B cell (primary cell): ENCODE measurements around the gene CGNL1.

Experiments
- CTCF ChIP-seq: fragments of 200-600 bp; IDR thresholded peaks from one replicate; pipeline ENCODE4 v1.8.0; 2022; ENCODE audit warnings: antibody characterized with exemption, mild to moderate bottlenecking
- EZH2 ChIP-seq: IDR thresholded peaks from 2 replicates; pipeline ENCODE4 v1.6.1; 2012; ENCODE audit warnings: borderline replicate concordance, low read depth, mild to moderate bottlenecking, moderate library complexity, low read length; ENCODE audit not compliant: insufficient read depth, poor library complexity, severe bottlenecking

GRCh38 chr15:57330619-57331340 lies 45.5 kb upstream of the CGNL1 start:
- no peak for TF ChIP-seq CTCF
- no peak for TF ChIP-seq EZH2
